SH-SY5Y (cell line): ENCODE data around the gene ACR.

Source experiments
- GATA2 ChIP-seq: IDR thresholded peaks from 2 replicates; pipeline ENCODE4 v1.6.1; 2011; ENCODE audit warnings: mild to moderate bottlenecking, low read depth, low read length
- GATA3 ChIP-seq: IDR thresholded peaks from 2 replicates; pipeline ENCODE4 v1.6.1; 2011; ENCODE audit warnings: low read depth, mild to moderate bottlenecking, low read length, moderate library complexity

DNA sequence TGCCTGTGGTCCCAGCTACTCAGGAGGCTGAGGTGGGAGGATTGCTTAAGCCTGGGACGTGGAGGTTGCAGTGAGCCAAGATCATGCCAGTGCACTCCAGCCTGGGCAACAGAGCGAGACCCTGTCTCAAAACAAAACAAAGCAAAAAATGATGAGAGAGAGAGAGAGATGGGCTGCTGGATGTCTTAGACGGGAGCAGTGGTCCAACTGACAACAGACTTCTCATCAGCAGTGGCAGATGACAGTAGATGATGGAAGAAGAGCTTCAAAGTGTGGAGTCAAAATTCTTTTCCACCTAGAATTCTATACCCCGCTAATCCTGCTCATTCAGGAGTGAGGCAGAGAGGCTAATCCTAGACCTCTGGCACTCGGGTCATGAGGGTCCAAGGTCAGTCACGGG lies 29.0 kb upstream of the ACR start:
- TF ChIP-seq GATA3 (no peak), GATA2 (no peak)
